Activated naive CD8-positive, alpha-beta T cell treated with anti-CD3 and anti-CD28 coated beads, Interleukin-2, amount 50 U/mL, for 24 hours (primary cell): Measurements from ENCODE around the gene TFAM.

Experiments
- ATAC-seq: fragments of 150-1000 bp; cut with Tn5 transposase; one replicate; pipeline ENCODE4 v1.10.0; 2021
- DNase-seq: peaks from one replicate; pipeline ENCODE4 v3.0.0; 2021
- H3K27ac Mint-ChIP-seq: one replicate; pipeline ENCODE4 v1.8.0; 2021; ENCODE audit warnings: mild to moderate bottlenecking, mixed read lengths
- H3K27me3 Mint-ChIP-seq: one replicate; pipeline ENCODE4 v1.8.0; 2021; ENCODE audit warnings: mixed read lengths
- H3K36me3 Mint-ChIP-seq: one replicate; pipeline ENCODE4 v1.8.0; 2021; ENCODE audit warnings: low read depth, mixed read lengths
- H3K4me1 Mint-ChIP-seq: one replicate; pipeline ENCODE4 v1.8.0; 2021; ENCODE audit warnings: mixed read lengths
- H3K4me3 Mint-ChIP-seq: one replicate; pipeline ENCODE4 v1.8.0; 2021; ENCODE audit warnings: mild to moderate bottlenecking, moderate library complexity, mixed read lengths
- H3K9me3 Mint-ChIP-seq: one replicate; pipeline ENCODE4 v1.8.0; 2021; ENCODE audit warnings: mixed read lengths

The TFAM gene

DNA sequence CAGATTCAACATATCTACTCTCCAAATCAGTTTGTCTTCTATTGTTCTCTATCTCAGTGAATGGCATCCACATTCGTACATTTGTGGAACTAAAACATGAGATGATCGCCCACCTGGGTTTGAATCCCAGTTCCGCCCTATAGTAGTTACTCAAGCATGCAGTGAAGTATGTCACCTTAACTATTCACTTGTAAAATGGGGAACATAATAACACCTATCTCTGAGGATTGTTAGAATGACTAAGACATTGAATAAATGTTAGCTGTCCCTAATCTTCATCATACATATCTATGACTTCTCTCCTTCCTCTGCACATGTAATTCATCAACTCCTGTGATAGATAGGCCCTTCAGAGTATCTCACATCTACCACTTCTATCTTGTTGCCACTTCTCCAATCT lies 25.7 kb upstream of the TFAM start:
- peaks cover 18% of the 10 kb centered on the region for H3K36me3 Mint-ChIP-seq
- H3K4me1 Mint-ChIP-seq: peaks cover 41% of the 10 kb centered on the region
- ATAC-seq (no peak), DNase-seq (no peak)
- H3K27me3 Mint-ChIP-seq: no peaks in the 10 kb centered on the region
- H3K4me3 Mint-ChIP-seq: no peak overlapping the region
- H3K9me3 Mint-ChIP-seq: no peaks in the 10 kb centered on the region
- H3K27ac Mint-ChIP-seq: no peak overlapping the region

DNA sequence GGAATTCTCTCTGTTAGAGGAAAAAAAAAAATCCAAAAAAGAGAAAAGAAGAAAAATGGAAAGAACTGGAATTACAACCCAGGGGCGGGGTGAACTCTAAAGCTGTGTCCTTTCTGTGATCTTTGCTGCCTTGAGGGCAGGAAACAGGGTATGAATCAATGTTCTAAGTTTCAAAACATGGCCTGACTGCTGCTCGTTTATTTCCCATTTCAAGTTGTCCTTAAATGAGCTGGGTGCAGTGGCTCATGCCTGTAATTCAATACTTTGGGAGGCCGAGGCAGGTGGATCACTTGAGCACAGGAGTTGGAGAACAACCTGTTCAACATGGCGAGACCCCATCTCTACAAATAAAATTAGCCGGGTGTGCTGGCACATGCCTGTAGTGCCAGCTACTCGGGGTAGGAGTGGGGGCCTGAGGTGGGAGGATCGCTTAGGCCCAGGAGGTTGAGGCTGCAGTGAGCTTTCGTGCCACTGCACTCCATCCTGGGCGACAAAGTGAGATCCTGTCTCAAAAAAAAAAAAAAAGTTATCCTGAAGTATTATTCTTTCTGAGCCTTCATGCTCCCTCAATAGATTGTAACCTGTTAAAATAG lies 24.7 kb upstream of the TFAM start:
- H3K4me3 Mint-ChIP-seq: no peak overlapping the region
- no peak for DNase-seq
- peak; percentile 43 for ATAC-seq
- H3K36me3 Mint-ChIP-seq: peaks cover 24% of the 10 kb centered on the region
- no peak overlapping the region for H3K27ac Mint-ChIP-seq
- H3K4me1 Mint-ChIP-seq: peaks cover 36% of the 10 kb centered on the region
- no peaks in the 10 kb centered on the region for H3K27me3 Mint-ChIP-seq
- H3K9me3 Mint-ChIP-seq: no peaks in the 10 kb centered on the region

DNA sequence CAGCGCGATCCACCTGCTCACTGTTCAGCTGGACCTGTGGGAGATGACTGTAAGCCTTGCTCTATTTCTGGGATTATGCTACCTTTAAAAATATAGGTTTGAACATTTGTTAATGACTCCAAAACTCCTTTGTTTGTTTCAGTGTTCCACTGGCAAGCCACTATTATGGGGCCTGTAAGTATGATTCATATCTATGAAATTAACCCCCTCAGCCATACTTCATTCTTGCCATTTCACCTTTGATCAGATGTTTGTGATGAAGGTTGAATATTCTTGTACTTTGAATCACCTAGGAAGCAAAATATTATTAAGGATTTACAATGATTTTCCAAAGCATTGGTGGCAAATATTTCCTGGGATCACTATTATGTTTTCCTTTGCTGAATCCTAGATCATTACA lies 23.9 kb upstream of the TFAM start:
- Mint-ChIP-seq H3K27me3 (no peaks in the 10 kb centered on the region), H3K9me3 (no peaks in the 10 kb centered on the region), H3K4me3 (no peak overlapping the region), H3K27ac (no peak overlapping the region), H3K36me3 (peaks cover 24% of the 10 kb centered on the region), H3K4me1 (peaks cover 35% of the 10 kb centered on the region)
- no peak for DNase-seq
- ATAC-seq: no peak

DNA sequence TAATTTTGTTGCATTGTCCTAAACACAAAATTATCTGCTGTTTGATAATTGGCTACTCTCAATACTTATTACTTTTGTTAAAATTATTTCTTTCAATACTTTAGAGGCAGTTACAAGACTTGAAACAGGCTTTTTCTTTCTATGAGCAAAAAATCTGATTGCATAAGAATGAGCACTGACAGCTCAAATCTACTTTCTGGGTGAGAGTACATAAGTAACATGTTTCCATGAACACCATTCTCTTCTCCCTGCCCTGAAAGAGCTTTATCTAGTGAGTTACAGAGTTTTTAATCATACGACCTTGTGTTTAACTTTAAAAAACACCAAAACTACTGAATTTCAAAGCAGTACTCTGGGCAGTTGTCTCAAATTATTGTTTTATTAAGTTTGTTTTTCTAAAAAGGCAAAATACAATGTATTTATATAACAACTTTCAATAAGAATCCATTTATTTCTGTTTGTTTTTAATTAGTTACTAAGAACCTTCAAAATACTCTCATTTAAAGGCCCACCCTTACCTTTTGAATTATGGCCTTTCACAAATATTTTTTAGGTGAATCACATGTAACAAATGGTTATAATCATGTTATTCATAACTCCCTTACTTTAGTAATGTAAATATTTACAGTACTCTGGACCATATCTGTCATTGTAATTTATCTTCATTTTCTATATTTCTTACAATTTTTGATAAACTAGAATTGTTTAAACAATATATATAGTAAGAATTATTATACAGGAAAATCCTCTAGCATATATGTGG lies 23.0 kb upstream of the TFAM start:
- Mint-ChIP-seq H3K27ac (no peak overlapping the region), H3K27me3 (no peaks in the 10 kb centered on the region), H3K36me3 (peaks cover 24% of the 10 kb centered on the region), H3K4me3 (no peak overlapping the region), H3K9me3 (no peaks in the 10 kb centered on the region), H3K4me1 (peaks cover 30% of the 10 kb centered on the region)
- no peak for DNase-seq
- ATAC-seq: no peak

DNA sequence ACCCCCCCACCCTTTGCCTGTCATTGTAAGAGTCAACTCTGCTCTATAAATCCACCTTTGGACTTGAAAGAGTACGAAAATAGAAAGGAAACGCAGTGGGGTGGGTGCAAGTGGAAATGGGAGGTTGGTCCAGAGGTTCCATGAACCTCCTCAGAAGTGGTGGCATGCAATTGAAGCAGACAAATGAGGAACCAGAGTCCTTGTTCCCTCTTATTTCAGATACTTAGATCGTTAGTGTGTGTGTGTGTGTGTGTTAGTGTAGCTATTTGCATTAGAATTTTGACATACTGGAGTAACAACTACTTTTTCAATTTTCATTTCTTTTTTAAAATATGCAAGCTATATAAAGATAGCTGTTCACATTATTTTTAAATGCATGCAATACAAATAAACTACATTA lies 18.1 kb upstream of the TFAM start:
- Mint-ChIP-seq H3K27ac (no peak overlapping the region), H3K4me3 (no peak overlapping the region), H3K9me3 (no peaks in the 10 kb centered on the region), H3K36me3 (peaks cover 20% of the 10 kb centered on the region), H3K27me3 (no peaks in the 10 kb centered on the region), H3K4me1 (no peaks in the 10 kb centered on the region)
- DNase-seq: no peak
- no peak for ATAC-seq

DNA sequence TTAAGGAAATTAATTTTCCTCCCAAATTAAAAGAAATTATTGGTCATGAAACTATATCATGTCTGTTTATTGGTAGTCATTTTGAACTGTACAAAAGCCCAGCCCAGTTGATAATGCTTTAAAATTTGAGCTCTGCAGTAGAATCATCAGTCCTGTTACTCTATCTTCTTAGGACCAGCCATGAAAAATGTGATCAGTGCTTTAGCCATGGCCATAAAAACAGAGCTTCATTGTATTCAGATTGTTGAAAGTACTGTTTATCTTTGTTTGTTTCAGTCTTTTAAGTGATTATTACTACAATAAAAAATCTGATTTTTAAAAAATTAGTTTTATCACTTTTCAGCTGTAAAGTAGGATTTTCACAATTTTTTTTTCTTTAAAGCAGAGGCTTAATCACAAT lies 13.7 kb upstream of the TFAM start:
- Mint-ChIP-seq H3K4me1 (no peaks in the 10 kb centered on the region), H3K27ac (no peak overlapping the region), H3K4me3 (no peak overlapping the region), H3K9me3 (no peaks in the 10 kb centered on the region), H3K36me3 (no peaks in the 10 kb centered on the region), H3K27me3 (no peaks in the 10 kb centered on the region)
- DNase-seq (no peak), ATAC-seq (no peak)

DNA sequence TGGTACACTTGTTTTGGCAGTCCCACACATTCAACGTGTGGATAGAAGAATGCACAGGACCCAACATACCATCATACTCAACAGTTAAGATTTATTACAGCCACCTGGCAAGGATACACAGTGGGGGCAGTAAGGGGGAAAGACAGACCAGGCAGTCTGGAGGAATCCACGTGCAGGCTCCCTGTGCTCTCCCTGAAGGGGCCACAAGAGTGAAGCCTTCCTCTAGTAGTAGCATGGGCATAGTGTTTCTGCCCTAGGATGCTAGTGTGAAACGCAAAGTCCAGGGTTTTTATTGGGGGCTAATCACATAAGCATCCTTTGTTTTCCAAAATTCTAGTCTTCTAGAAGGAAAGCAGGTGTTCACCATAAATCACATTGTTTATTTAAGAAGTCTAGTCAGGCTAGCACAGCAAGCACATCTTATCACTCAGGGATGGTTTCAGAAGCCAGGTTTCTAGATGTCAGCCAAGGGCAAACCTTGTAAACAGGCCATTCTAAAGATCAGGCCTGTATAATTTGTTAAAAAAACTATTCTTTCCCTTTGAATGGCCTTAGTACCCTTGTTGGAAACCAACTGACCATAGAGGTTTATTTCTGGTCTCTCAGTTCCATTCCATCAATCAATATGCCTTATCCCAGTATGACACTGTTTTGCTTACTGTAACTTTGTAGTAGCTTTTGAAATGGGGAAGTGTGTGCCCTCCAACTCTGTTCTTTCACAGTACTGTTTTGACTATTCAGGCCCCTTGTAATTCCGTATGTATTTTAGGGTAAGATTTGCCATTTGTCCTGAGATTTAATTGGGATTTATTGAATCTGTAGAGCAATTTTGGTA lies 12.4 kb upstream of the TFAM start:
- no peak for ATAC-seq
- Mint-ChIP-seq H3K9me3 (no peaks in the 10 kb centered on the region), H3K27ac (no peak overlapping the region), H3K27me3 (no peaks in the 10 kb centered on the region), H3K36me3 (no peaks in the 10 kb centered on the region), H3K4me1 (no peaks in the 10 kb centered on the region), H3K4me3 (no peak overlapping the region)
- DNase-seq: no peak

DNA sequence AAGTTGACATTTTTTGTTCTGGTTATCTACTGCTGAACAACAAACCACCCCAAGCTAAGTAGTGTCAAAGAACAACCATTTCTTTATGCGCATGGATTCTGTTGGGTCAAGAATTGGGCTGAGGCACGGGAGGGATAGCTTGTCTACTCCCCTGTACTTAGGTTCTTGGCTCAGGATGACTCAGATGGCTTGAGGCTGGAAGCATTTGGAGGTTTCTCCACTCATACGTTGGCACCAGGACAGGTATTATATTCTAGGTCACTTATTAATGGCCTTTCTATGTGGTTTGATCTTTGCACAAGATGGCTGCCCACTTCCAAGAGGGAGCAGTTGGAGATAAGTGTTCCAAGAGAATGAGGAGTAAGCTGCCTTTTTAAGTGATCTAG lies 11.8 kb upstream of the TFAM start:
- Mint-ChIP-seq H3K4me1 (no peaks in the 10 kb centered on the region), H3K27me3 (no peaks in the 10 kb centered on the region), H3K27ac (no peak overlapping the region), H3K36me3 (no peaks in the 10 kb centered on the region), H3K4me3 (no peak overlapping the region), H3K9me3 (no peaks in the 10 kb centered on the region)
- DNase-seq (no peak), ATAC-seq (no peak)

DNA sequence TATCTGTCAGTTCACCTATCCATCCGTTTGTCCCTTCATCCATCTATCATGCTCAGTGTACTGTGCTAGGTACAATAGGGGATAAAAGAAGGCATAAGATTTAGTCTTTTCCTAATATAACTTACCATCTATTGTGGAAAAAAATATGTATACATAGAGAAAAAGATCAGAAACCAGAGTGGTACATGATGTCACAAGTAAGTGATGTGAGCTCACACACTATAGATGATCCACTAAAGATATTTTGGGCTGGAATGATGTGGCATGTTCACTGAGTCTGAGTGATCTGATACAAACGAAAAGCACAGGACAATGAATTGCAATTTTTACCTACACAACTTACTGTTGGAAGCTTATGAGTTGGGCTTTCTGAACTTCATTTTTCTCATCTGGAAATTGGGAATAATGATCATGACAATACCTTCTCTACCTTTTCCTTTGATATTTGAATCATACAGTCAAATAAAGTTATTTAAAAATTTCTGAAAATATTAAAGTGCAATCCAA lies 2.7 kb upstream of the TFAM start:
- DNase-seq (no peak), ATAC-seq (no peak)
- Mint-ChIP-seq H3K36me3 (peaks cover 16% of the 10 kb centered on the region), H3K27ac (no peak overlapping the region), H3K4me1 (peaks cover 34% of the 10 kb centered on the region), H3K9me3 (no peaks in the 10 kb centered on the region), H3K27me3 (no peaks in the 10 kb centered on the region), H3K4me3 (no peak overlapping the region)

DNA sequence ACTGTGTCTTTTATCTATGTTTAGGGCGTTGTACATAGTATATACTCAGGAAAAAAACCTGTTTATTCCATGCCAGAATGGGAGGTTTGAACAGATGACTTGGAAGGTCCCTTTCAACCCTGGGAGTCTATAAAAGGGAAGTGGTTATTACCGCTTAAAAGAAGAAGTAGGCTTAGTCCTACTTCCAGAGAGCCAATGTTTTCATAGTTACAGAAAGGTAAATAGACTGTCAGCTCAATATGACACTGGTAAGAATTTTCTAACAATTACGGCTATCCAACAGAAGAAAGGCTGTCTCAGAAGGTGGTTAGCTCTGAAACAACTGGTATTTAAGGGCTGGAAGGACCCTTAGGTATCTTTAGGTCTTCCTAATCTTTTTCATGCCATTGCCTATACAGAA lies 1.1 kb upstream of the TFAM start:
- peaks cover 30% of the 10 kb centered on the region for H3K36me3 Mint-ChIP-seq
- peak overlapping the region; percentile 100 for H3K4me3 Mint-ChIP-seq
- no peaks in the 10 kb centered on the region for H3K27me3 Mint-ChIP-seq
- H3K9me3 Mint-ChIP-seq: no peaks in the 10 kb centered on the region
- ATAC-seq: no peak
- peaks cover 46% of the 10 kb centered on the region for H3K4me1 Mint-ChIP-seq
- peak overlapping the region; percentile 22 for H3K27ac Mint-ChIP-seq
- no peak for DNase-seq

DNA sequence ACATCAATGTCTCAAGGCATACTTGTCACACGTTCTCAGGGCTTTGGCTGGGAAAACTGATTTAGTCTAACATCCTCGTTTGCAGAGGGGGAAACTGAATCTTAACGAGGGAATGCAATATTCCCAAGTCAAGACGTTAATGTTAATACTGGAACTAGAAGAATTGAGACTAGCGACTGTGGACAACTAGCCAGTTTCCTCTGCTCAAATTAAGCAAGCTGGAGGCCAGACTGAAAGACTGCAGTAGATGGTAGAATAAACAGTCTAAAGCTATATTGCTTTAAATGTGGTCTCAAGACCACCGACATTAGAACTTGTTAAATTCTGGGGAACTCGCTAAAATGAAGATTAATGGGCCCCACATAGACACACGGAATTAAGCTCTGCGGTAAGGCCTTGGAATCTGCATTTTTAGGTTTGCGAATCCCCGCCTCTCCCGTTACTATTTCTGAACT lies 639 bp upstream of the TFAM start:
- Mint-ChIP-seq H3K9me3 (no peaks in the 10 kb centered on the region), H3K27ac (peak overlapping the region; percentile 98), H3K27me3 (no peaks in the 10 kb centered on the region), H3K4me1 (peaks cover 51% of the 10 kb centered on the region), H3K4me3 (peak overlapping the region; percentile 100), H3K36me3 (peaks cover 34% of the 10 kb centered on the region)
- DNase-seq: no peak
- ATAC-seq: no peak

DNA sequence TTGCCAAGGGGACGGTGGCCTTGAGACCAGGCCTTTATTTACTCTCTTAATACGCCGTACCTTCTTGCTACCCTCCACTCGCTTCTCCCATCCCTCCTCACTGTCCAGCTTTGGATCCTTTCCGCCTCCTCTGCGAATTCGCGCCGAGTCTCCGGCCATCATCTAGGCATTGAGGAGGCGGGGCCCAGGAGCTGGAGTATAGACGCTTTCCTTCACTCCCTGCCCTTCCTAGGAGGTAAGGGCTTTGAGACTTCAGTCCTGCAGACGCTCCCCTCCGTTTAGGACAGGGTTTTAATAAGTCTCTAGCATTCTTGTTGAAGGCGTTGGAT lies 538 bp downstream of the TFAM start:
- DNase-seq: peak; percentile 30
- ATAC-seq: no peak
- H3K27me3 Mint-ChIP-seq: no peaks in the 10 kb centered on the region
- H3K27ac Mint-ChIP-seq: peak overlapping the region; percentile 98
- peaks cover 41% of the 10 kb centered on the region for H3K36me3 Mint-ChIP-seq
- peaks cover 57% of the 10 kb centered on the region for H3K4me1 Mint-ChIP-seq
- H3K9me3 Mint-ChIP-seq: no peaks in the 10 kb centered on the region
- H3K4me3 Mint-ChIP-seq: peak overlapping the region; percentile 100

DNA sequence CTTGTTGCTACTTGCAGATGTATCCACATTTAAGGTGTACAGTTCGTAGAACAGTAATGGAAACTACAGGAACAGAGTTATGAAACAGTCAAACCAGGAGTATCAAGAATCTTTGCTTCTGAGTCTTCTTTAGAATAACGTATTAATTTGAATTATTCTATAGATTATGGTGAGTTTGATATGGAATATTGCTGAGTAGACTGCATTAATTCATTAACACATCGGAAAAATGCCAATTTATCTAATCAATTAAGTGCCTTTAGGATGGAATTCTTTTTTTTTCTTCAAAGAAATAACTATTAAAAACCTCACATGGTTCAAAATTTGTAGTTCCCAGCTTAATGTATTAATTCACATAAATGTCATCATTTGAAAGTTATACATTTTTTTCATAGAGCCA lies 3.8 kb downstream of the TFAM start:
- H3K27me3 Mint-ChIP-seq: no peaks in the 10 kb centered on the region
- no peak for DNase-seq
- no peak overlapping the region for H3K4me3 Mint-ChIP-seq
- ATAC-seq: no peak
- H3K36me3 Mint-ChIP-seq: peaks cover 55% of the 10 kb centered on the region
- no peaks in the 10 kb centered on the region for H3K9me3 Mint-ChIP-seq
- peaks cover 56% of the 10 kb centered on the region for H3K4me1 Mint-ChIP-seq
- no peak overlapping the region for H3K27ac Mint-ChIP-seq

DNA sequence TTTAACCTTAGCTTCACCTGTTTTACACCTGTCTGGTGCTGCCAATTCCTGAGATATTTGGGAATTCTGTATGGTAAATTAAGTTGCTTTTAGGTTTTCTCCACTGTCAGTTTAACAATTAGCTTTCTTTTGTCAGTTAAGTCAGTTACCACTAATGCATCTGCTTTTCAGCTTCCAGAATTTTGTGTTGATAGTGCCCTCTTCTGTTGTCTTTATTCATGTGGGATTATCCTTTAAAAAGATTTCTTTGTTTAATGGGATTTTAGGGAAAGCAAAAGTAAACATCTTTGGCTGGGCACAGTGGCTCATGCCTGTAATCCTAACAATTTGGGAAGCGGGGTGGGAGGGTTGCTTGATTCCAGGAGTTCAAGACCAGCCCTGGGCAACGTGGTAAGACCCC lies 8.1 kb downstream of the TFAM start:
- Mint-ChIP-seq H3K36me3 (peaks cover 64% of the 10 kb centered on the region), H3K27me3 (no peaks in the 10 kb centered on the region), H3K4me3 (no peak overlapping the region), H3K27ac (no peak overlapping the region), H3K9me3 (no peaks in the 10 kb centered on the region), H3K4me1 (peaks cover 25% of the 10 kb centered on the region)
- DNase-seq (no peak), ATAC-seq (no peak)

DNA sequence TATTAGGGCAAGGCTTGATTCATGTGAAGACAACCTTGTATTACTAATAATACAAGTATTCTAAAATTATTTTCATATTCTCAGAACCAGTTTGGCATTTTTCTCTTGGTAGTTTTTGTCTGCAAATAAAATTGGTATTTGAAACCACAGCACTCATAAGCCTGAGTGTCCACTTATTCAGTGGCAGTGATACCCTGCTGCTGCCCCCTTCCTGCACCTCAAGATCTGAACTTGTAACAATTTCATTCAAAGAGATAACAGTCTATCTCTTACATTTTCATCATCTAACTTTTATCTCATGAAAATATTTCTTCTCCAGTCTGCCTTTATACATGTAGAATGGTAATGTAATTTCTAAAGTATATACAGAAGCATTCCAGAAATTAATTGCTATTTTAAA lies 9.3 kb downstream of the TFAM start:
- DNase-seq (no peak), ATAC-seq (no peak)
- H3K9me3 Mint-ChIP-seq: no peaks in the 10 kb centered on the region
- H3K4me1 Mint-ChIP-seq: peaks cover 15% of the 10 kb centered on the region
- H3K27me3 Mint-ChIP-seq: no peaks in the 10 kb centered on the region
- H3K27ac Mint-ChIP-seq: no peak overlapping the region
- H3K36me3 Mint-ChIP-seq: peaks cover 56% of the 10 kb centered on the region
- H3K4me3 Mint-ChIP-seq: no peak overlapping the region
